Measurements from ENCODE around the gene KCNK10. TPM values are rescaled to one million over a fixed set of nuclear protein-coding genes. Genes with fewer than 3 reads are reported as not detected.

Gene KCNK10
- total and polyA plus RNA-seq, 2 of the 8 experiments (the other 6 are each of a cell fraction or from before 2014, with no cell fraction given), result 0.45 to 0.63 TPM

GRCh38 chr14:88311780-88312179 lies 11.3 kb downstream of the KCNK10 start:
- ChIA-PET CTCF (ENCODE audit: partially characterized antibody) (no interaction called here), POLR2A (ENCODE audit: partially characterized antibody) (no interaction called here)
- no peaks in the 10 kb centered on the region for H3K9me3 ChIP-seq (ENCODE audit: insufficient read depth in 2 of 2, low read depth in 1 of 2, low read length in 1 of 2)
- H2BK20ac ChIP-seq (ENCODE audit: low read length), result no peak overlapping the region
- H3K79me2 ChIP-seq (ENCODE audit: control insufficient read depth in 1 of 2, insufficient read depth in 2 of 2, low read length in 2 of 2), result no peaks in the 10 kb centered on the region
- DNase-seq (ENCODE audit: low read depth in 1 of 2, low spot score in 2 of 2) (no peak), FAIRE-seq (no peak)
- no peak overlapping the region for H3K23ac ChIP-seq (ENCODE audit: insufficient read length)
- H3K4ac ChIP-seq (replicated peaks; ENCODE audit: insufficient read length, low read depth, low read length), result no peak overlapping the region
- no peak overlapping the region for H2AK5ac ChIP-seq (ENCODE audit: low read depth, low read length)
- TF ChIP-seq JUND (IDR thresholded peaks at IDR 0.05; ENCODE audit: low read length) (no peak), JUN (IDR thresholded peaks at IDR 0.05; ENCODE audit: low read depth, low read length) (no peak), CBX5 (IDR thresholded peaks at IDR 0.05; ENCODE audit: low read depth, low read length) (no peak), SIX5 (IDR thresholded peaks at IDR 0.05; ENCODE audit: low read depth, low read length) (no peak), TEAD4 (IDR thresholded peaks at IDR 0.05; ENCODE audit: low read depth, low read length) (no peak)
- TF ChIP-seq, protein P1, sequence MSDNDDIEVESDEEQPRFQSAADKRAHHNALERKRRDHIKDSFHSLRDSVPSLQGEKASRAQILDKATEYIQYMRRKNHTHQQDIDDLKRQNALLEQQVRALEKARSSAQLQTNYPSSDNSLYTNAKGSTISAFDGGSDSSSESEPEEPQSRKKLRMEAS (IDR thresholded peaks at IDR 0.05), result no peak
- H3K79me1 ChIP-seq (ENCODE audit: low read depth, low read length), result no peaks in the 10 kb centered on the region
- no peak overlapping the region for H3K9ac ChIP-seq (replicated peaks in 1 of 4; ENCODE audit: extremely low read depth in 1 of 4, low read depth in 3 of 4, low read length in 3 of 4)
- no peak overlapping the region for H3K4me2 ChIP-seq (ENCODE audit: insufficient read depth in 1 of 2, low read depth in 2 of 2, low read length in 2 of 2)
- 0 out of 7 replicates have a peak, but pooled peaks cover 0 to 2% (median 0%) of the 10 kb centered on the region in 4 experiments for H3K4me1 ChIP-seq (replicated peaks in 1 of 4; ENCODE audit: control insufficient read depth in 3 of 4, insufficient read depth in 4 of 4, low read length in 3 of 4)
- H2BK15ac ChIP-seq (ENCODE audit: low read length), result no peak overlapping the region
- no peak overlapping the region for H4K8ac ChIP-seq (ENCODE audit: extremely low read depth, insufficient read depth, low read length)
- no peak overlapping the region for H3K14ac ChIP-seq (ENCODE audit: insufficient read length)
- H4K20me1 ChIP-seq (replicated peaks in 1 of 2; ENCODE audit: control insufficient read depth in 1 of 2, insufficient read depth in 2 of 2, low read length in 2 of 2), result no peaks in the 10 kb centered on the region
- no peak overlapping the region for H3K4me3 ChIP-seq (ENCODE audit: extremely low read depth in 1 of 4, insufficient read depth in 2 of 4, low read depth in 3 of 4, low read length in 4 of 4)
- H3K56ac ChIP-seq (replicated peaks; ENCODE audit: insufficient read length, low read depth, low read length), result no peak overlapping the region
- H4K5ac ChIP-seq (ENCODE audit: insufficient read length, low read depth, low read length), result no peak overlapping the region
- 86% methylated on average over 3 of the region's 3 CpGs; no CpG with 5 or more reads in 1 of the 2 experiments for WGBS, 2 experiments (ENCODE audit: extremely low coverage in 1 of 2, insufficient coverage in 1 of 2, insufficient read length in 1 of 2, insufficient replicate concordance in 2 of 2, low coverage in 1 of 2, low lambda C conversion rate in 2 of 2, missing lambda C conversion rate in 1 of 2)
- no peak overlapping the region for H2BK5ac ChIP-seq (ENCODE audit: low read depth, low read length)
- 0 out of 7 replicates have a peak, but pooled peaks cover 0 to 4% (median 0%) of the 10 kb centered on the region in 4 experiments for H3K27me3 ChIP-seq (replicated peaks in 1 of 4; ENCODE audit: control insufficient read depth in 3 of 4, extremely low read depth in 1 of 4, insufficient read depth in 3 of 4, low read length in 3 of 4)
- H3K18ac ChIP-seq (ENCODE audit: extremely low read depth, low read length), result no peak overlapping the region
- H3K27ac ChIP-seq (ENCODE audit: low read depth, low read length), result no peak overlapping the region
- no peak overlapping the region for H2BK120ac ChIP-seq (replicated peaks; ENCODE audit: low read depth, low read length)
- H3K36me3 ChIP-seq (ENCODE audit: control insufficient read depth in 2 of 4, insufficient read depth in 4 of 4, low read length in 3 of 4), result no peaks in the 10 kb centered on the region
- H3K23me2 ChIP-seq (ENCODE audit: low read depth, low read length), result no peaks in the 10 kb centered on the region
- no peak overlapping the region for H2AFZ ChIP-seq (ENCODE audit: low read length)
- no peak overlapping the region for H4K91ac ChIP-seq (replicated peaks; ENCODE audit: insufficient read length, low read length)
- no peak overlapping the region for H2BK12ac ChIP-seq (ENCODE audit: low read depth, low read length)

All from H1 (cell line).